Stimulated activated CD8-positive, alpha-beta memory T cell treated with anti-CD3 and anti-CD28 coated beads, Interleukin-15, amount 100 ng/mL, for 48 hours (primary cell): ENCODE results near the gene ACE2.
A peak's percentile ranks its signal among the peaks of the same experiment; 100 is the strongest.

ENCODE experiments used
- DNase-seq, 2 donors: peaks; one replicate each; pipeline ENCODE4 v3.0.0-alpha.2; 2020; ENCODE audit warnings: low read depth in 2 of 2

Gene ACE2

DNA sequence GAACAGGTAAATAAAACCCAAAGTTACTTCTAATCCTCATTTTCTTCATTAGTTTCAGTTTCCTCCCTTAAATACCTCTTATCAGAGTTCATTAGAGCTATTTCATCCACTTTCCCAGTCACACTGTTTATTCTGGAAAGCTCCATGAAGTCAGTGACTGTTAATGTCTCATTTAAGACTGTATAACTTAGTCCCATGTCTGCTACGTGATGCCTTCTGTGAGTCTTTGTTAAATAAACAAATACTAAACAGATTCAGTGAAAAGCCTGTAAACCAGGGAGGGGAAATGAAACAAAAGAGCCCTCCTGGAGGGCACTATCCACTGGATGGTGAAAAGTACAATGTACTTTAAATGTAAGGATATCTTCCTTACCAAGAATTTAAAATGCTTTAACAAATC lies 24.7 kb downstream of the ACE2 start:
- DNase-seq: no peak

DNA sequence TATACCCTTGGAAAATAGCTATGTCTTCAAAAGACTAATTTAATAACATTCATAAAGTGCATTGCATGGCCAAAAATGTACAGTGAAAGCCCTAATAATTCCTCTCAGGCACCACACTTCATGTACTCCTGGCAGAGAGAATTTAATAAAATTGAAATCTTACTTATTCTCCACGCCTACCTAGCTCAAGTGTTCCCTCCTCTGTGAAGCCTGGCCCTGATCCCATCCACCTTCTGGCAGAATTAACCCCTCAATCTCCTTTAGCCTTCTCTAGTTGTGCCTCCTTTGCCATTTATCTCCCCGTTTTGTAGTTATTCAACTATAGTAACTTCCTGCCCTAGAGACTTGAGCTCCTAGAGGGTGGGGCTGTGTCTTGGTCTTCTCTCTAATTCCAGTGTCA lies 26.7 kb downstream of the ACE2 start:
- DNase-seq: no peak

DNA sequence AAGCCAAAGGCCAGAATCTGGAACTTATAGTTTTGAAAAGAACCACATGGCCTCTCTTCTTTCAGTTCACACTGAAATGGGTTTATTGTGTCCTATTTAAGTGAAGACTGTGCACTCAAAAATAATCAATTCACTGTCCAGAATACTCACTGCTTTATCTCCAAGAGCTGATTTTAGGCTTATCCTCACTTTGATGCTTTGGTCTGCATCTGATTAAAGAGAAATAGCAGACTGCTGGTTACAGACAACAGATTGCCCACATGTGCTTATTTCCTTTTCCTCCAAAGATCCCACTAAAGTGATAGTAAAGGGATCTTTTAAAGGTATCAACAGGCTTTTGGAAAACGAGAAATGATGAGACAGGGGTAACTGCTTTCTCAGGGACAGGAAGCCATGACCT lies 30.6 kb downstream of the ACE2 start:
- DNase-seq: no peak

DNA sequence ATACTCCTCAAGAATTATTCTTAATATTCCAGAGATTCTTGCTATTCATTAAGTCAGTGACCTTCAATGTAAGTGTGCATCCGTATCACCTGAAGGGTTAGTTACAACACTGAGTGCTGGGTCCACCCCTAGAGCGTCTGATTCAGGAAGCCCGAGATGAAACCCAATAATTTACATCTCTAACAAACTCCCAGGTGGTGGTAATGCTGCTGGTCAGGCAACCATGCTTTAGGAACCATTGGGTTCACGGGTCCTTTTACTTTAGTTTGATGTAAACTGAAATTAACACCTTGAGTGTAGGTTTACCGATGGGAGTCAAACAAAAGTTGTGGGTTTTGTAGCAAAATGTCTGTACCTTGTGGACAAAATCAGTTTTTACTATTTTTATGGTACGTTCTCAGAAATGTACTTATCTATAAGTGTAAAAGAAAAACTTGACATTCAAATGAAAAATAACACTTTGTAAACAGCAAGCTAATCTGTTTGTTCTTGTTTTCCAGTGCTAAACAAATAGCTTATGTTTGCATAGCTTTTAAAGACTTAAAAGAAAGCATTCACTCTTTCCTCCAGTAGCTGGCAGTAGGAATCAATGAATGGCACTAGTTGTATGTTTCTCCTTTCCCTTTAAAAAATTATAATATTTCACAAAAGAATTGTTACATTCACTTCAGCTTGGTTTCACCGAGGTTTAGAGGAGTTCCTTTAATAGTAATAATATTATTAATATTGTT lies 32.7 kb downstream of the ACE2 start:
- DNase-seq: no peak

DNA sequence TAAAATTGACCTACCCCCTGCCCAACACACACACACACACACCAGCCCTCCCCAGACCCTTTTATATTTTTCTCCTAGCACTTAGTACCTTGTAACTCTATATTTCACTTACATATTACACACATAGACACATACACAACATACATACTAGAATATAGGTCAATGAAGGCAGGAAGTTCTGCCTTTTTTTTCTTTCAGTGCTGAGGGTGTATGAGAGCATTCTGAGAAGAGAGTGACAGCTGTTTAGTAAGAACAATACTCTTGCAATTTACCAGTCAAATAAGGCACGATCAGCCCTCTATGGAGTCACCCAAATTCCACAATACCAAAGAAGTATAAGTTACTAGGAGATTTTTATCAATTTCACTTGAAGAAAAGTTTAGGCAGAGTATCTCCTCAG lies 33.5 kb downstream of the ACE2 start:
- no peak for DNase-seq

DNA sequence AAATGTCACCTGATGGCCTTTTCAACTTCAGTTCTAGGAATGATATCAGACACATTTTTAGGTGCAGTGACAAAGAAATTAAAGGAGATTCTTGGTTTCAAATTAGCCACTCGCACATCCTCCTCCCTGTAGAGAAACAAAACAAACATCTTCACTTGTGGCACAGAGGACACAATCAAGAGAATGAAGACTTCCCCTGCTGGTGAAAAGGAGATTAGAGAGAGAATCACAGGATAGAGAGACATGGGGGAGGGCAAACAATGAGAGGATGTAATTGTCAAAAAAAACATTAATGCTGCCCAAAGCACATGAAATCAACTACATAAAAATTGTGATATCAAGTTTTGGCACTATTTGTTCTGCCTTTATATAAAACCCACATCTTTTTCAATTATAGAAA lies 34.5 kb downstream of the ACE2 start:
- DNase-seq: no peak

DNA sequence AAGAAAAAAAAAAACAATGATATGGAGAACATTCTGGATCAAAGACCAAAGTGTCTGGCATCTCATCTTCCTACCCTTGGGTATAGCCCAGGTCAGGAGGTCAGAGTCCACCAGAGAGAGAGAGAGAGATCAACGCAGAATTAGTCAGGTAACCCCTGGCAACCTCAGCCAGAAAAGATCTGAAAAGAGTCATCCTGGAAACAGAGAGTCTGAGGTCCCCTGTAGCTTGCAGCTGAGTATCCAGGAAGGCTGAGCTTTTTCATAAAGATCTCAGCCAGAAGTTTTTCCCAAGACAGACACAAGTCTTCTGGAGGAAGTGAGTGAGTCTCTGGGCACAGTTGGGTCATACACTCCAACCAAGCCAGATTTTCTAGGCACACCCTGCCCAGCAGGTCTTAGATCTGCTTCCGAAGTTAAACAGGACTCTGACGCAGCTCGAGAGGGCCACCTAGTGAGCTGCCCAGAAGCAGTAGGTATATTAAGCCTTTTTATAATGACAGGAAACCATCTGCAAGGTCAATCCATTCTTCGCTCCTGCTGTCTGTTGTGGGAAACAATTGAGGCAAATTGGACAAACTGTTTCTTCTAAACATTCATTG lies 35.7 kb downstream of the ACE2 start:
- peak in 1 of 2 donors; percentile 1 for DNase-seq

DNA sequence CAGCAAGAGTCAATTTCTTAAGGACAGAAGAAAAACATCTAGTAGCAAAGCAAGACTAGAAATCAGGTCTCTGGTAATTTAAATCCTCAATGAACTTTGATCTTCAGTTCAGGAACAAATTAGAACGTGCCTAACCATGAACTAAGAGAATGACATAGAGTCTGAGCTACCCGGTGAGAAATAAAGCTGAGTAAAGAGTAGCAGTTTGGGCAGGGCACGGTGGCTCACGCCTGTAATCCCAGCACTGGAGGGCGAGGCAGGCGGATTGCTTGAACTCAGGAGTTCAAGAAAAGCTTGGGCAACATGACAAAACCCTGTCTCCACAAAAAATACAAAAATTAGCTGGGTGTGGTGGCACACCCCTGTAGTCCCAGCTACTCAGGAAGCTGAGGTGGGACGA lies 37.7 kb downstream of the ACE2 start:
- DNase-seq: no peak

DNA sequence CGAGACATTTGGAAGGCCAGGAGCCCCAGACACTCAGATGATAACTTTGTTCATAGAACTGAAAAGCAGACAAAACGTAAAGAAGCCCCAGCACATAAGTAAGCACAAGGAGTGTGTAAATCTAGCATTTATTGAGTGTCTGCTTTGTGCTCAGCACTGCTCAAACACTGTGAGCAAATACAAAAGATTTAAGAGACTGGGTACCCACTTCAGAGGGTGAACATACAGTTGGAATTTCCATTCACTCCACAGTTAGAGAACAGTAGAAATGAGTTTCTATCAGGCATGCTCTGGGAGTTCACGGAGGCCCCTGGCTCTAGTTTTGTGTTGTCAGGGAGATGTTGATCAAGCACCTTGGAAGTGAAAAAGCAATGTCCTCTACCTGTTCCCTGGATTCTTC lies 39.8 kb downstream of the ACE2 start:
- DNase-seq: no peak

DNA sequence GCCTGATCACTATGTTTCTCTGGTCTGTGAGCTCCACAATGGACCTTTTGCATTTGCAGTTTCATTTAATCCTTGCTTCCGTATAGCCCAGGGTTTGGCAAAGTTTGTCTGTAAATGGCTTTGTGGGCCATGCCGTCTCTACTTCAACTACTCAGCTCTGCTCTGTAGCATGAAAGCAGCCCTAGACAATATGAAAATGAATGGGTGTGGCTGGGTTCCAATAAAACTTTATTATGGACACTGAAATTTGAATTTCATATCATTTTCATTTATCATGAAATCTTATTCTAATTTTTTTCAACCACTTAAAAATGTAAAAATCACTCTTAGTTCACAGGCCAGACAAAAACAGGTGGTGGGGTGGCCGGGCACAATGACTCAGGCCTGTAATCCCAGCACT lies 41.5 kb downstream of the ACE2 start:
- DNase-seq: no peak

DNA sequence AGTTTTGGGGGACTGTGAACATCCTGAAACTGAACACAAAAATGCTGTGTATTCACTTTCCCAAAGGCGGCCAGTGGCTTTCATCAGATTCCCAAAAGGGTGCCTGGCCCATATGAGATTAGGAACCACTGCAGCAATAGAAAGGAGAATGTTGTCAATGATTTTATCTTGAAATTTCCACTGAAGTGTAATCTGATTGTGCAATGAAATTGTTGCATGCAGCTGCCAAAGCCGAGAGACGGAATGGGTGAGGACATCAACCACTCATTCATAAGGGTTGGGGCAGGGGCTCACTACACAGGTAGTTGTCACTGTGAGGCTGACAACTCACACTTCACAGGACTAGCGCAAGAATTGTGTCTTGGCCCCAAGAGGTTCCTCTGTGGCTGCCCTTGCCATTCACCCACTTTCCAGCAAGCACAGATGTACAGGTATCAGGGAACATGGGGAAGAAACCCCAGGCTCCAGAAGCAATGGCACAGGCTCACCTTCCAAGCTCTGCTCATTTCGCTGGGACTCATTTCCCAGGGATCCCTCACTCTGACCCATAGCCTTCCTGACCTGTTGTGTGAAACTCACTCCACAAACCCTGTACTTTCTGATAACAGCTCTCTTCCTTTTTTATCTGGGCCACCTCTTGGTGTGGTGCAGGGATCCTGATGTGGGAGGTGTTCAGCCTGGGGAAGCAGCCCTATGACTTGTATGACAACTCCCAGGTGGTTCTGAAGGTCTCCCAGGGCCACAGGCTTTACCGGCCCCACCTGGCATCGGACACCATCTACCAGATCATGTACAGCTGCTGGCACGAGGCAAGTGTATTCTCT lies 51.4 kb downstream of the ACE2 start:
- no peak for DNase-seq

DNA sequence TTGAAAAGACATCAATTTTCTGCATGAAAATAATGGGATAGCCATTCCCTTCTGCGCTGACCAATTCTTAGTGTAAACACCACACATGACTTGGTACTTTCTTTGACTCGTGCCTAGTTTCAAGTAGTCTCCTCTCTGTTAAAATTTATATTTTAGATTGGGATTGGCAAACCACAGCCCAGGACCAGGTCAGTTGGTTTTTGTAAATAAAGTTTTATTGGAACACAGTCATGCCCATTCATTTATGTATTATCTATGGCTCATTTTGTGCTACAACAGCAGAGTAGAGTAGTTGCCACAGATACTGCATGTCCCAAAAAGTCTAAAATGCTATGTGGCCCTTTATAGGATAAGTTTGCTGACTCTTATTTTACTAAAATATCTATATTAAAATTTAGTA lies 53.4 kb downstream of the ACE2 start:
- DNase-seq: no peak

DNA sequence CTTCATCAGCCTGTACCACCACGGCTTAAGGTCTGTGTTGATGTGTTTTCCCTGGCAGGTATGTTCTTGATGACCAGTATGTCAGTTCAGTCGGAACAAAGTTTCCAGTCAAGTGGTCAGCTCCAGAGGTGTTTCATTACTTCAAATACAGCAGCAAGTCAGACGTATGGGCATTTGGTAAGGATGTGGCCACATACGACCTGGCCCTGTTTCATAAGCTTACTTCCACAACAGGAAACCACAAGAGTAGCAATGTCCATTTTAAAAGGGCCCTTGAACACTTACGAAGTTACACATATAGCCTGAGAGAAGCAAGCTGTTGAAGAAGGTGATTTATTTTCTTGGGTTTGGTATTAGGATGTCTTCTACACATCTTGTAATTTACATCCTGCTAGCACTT lies 54.0 kb downstream of the ACE2 start:
- no peak for DNase-seq

DNA sequence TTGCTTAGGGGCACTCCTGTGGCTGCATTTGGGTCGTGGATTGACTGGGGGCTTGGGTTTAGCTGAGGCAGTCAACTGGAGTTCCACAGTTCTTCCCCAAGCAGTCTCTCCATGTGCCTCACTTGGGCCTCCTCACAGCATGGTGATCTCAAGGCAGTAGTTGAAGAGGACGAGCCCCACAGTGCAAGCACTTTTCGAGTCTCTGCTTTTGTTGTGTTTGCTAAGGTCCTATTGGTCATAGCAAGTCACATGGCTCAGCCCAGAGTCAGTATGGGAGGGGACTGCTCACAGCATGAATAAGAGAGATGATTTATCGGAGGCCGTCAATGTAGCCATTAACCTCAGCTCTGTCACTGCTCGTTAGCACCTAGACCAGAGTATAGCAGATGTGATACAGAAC lies 70.4 kb downstream of the ACE2 start:
- no peak for DNase-seq

DNA sequence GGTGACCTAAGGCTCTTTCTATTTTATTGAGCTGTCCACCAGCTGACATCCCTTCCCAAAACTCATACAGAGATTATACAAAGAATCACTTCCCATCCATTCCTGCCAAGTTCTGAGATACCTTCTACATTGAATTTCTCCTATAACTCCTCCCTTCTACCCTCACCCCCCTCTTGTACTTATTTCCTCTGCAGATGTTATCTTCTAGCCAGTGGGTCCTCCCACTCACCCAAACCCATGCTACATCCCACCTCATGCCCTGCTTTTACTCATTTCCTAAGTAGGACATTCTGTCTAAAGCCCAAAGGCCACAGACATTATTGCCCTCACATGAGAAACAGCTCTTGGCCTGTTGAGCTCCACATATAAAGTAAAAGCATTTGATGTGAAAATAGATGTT lies 71.6 kb downstream of the ACE2 start:
- no peak for DNase-seq

DNA sequence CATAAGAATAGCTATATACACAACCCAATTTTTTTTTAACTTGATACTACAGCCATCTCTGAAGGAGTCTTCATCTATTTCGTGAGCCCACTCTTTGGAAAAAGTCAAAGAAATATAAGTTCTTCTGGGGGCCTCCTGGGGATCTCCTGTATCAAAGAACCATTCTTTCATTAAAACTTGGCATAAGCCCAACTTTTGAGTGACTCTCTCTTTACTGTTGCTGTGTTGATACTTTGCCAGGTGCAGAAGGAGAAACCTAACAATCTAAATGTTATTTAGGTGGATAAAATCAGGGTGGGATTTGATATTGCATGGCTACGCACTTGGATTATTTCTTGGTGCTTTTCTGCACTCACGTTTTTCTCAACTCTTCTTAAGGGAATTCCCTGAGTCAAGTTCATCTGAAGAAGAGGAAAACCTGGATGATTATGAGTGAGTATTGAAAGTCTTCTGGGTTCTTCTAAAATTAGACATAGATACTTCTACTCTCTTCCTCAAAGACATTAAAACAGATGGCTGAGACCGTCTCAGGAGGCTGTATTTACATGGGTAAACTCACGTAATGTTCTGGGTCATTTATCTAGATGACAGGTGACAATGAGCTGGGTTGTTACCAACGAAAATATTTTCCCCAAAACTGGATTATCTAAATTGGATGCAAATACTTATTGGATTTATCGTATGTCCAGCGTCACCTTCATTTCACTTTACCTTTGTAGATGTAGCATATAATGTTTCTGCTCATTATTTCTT lies 74.9 kb downstream of the ACE2 start:
- DNase-seq: no peak

DNA sequence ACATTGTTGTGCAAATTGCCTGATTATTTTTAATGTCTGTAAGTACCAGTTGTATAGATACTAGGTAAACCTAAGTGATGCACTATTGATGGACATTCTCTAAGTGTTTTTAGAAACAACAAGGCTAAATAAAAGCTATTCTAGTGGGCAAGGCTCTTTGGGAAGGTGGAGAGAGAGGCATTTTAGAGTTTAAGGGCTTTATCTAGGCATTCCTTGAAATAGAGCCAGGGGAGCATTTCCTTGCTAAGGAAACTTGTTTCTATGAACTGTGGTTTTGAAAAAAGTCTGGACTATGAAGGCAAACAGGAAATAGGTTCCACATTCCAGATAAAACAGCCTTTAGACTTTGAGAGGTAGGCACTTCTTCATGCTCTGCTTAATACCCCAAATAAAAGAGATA lies 76.3 kb downstream of the ACE2 start:
- no peak for DNase-seq

DNA sequence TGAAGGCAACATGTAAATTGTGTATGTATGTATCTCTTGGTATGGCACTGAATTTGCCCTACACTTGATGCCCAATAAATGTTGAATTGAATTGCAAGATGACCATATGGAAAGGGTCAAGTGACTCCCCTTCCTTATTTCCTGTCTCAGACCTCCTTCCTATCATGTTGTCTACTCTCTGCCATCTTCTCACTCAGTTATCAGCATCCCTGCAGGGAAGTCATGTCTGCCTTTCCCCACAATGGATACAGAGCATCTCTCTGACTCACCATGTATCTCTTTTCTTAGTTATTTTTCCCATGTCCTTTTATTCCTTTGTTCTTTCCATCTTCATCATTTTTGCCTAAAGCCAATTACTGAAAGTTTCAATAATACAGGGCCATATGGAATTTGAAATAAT lies 77.7 kb downstream of the ACE2 start:
- DNase-seq: no peak

DNA sequence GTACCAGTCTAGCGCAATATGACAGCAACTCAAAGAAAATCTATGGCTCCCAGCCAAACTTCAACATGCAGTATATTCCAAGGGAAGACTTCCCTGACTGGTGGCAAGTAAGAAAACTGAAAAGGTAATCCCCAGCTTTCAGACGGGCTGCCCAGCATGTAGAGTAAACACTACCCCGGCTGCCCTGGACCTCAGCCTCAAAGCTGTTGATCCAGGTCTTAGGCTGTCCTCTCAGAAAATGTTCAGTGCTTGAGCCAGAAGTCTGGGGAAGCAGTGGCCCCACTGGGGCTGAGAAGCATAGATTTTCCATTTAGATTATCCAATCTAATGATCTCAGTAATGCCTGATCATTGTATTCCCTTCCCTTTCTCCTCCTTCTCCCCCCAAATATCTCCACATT lies 78.3 kb downstream of the ACE2 start:
- no peak for DNase-seq

DNA sequence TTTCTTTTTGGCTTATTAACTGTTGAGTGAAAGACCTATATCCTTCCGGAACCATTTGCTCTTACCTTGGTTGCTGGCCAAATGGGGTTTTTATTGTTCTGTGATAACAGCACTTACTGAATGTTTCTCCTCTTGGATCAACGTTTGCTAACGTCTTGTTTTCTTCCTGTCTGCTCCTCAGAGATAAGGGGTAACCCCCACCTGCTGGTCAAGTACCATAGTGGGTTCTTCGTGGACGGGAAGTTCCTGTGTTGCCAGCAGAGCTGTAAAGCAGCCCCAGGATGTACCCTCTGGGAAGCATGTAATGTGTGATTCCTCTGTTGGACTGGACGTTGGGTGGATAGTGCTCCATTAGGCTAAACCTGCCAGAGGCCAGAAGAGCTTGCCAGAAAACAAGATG lies 84.8 kb downstream of the ACE2 start:
- no peak for DNase-seq

DNA sequence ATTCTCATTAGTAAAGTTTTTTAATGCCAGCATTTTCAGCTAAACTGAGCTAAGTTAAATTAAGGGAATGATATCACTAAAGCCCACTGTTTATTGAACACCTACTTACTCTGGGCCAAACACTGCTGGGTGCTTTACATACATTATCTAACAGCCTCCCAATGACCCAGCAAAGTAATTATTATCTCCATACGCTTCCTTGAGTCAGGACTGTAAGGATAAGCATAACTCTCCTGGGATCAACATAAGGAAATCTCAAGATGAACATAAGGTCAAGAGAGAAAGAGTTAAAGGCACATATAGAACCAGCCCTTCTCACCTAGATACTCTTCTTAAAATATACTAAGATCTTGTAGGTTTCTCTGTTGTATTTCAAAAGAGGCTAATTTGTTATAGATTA lies 86.5 kb downstream of the ACE2 start:
- DNase-seq: no peak

DNA sequence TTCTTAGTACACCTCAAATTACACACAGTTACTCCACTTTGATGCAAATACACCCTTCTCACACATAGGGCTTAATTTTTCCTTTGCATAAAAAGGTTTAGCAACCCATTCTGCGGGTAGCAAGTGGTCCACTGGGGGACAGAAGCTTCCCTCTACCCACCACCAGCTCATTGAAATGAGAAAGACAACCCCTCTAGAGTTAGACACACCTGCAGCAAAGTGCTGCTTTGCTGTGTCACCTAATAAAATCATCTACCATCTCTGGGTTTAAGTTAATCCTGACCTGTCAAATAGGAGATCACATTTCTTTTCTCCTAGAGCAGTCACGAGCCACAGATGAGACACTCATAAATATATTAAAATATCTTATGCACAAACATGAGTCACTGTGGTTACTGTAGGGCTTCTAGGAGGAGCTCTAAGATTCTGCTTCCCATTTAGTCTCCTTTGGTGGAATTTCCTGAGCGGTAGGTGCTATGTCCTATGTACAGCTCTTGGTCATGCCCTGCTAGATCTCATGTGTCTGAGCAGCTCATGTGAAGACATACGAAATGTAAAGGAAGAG lies 88.3 kb downstream of the ACE2 start:
- DNase-seq: no peak
